SH-SY5Y (cell line): Measurements from ENCODE around the gene DCTN1.

Experiments
- GATA2 ChIP-seq: IDR thresholded peaks from 2 replicates; pipeline ENCODE4 v1.6.1; 2011; ENCODE audit warnings: mild to moderate bottlenecking, low read depth, low read length
- GATA3 ChIP-seq: IDR thresholded peaks from 2 replicates; pipeline ENCODE4 v1.6.1; 2011; ENCODE audit warnings: low read depth, mild to moderate bottlenecking, low read length, moderate library complexity

DCTN1 gene

DNA sequence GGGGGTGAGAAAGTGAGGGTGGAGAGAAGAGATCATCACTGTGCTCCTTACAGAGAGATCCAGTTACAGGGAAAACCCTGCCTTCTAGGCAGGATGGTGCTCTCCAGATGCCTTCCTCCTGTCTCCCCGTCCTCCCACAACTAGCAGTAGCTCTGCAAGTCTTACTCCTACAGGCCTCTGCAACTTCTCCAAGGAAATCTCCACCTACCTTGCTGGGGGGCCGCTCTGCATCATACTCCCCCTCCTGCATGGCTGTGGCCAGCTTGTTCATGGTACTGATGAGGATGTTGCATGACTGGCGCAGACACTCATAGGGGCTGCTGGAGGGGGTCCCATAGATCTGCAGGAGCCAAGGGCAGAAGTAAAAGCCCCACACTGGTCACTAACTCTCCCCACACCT, 14.1 kb downstream of the DCTN1 start:
- TF ChIP-seq GATA2 = no peak

DNA sequence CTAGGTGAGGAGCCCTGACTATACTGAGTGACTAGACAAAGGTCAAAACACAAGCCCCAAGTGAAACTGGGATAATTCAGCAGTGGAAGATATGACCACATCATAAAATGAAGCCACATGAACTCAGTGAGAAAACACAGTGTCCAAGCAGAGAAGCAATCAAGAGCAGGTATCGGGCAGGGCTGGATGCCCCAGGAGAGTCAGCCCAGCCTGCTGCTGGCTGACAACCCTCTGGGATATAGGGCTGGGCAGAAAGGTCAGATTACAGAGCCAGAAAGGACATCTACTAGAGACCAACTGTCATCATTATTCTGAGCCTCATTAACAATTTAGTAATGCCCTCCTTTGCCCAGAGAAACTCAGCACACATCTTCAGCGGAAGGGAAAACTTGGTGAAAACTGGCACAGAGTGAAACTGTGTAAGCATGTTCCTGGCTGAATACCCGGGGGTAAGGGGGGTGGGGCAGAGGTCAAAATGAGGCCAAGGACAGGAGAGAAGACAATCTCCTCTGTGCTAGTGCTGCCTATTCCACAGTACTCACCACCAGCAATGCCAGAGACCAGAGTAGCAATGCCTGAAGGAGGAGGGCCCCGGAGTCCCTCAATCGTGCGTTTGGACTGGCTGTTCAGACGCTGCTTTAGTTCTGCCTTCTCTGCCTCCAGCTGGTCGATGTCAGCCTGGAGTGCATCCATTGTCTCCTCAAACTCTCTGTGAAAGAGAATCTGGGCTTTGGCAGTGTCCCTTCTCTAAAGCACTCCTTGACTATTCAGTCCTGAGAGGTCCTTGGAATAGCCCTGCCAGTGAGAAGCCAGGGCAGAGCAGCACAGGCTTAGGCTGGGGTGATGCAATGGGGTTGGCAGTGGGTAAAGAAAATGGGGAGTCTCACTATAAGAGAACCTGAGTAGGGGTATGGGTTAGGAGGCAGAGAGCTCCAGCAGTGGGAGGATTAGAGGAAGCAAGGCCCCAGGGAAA, 15.3 kb downstream of the DCTN1 start:
- no peak for TF ChIP-seq GATA2
- TF ChIP-seq GATA3 = no peak

- TF ChIP-seq GATA2 (no peak), GATA3 (no peak)
Observed at GRCh38 chr2:74361327-74361726, 18.8 kb downstream of the DCTN1 start.

GRCh38 chr2:74357627-74358026, 22.5 kb downstream of the DCTN1 start:
- no peak for TF ChIP-seq GATA3
- no peak for TF ChIP-seq GATA2

GRCh38 chr2:74349889-74350288, 30.2 kb downstream of the DCTN1 start:
- TF ChIP-seq GATA2 (no peak), GATA3 (no peak)

- TF ChIP-seq GATA3 = no peak
- TF ChIP-seq GATA2 = no peak
Observed at GRCh38 chr2:74347742-74348141, 32.4 kb downstream of the DCTN1 start.

GRCh38 chr2:74347303-74347702, 32.8 kb downstream of the DCTN1 start:
- TF ChIP-seq GATA3 = no peak

GRCh38 chr2:74345272-74345943, 34.7 kb downstream of the DCTN1 start:
- TF ChIP-seq GATA2 (no peak), GATA3 (no peak)

DNA sequence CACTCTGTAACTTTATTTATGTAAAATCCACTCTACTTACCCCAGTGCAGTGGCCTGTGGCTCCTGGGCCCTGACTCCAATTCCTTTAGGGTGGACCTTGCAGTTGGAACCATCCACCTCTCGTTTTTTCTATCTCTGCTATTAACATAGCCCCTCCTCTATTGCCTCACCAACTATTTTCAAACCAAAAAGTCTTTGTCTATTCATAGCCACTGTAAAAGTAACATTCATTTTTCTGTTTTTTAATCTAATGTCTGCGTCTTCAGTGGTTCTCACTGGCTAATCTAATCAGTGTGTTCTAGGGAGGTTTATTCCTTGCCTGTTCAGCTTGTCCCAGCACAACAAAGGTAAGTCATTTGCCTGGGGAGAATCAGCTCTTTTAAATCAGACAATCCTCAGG, 36.8 kb downstream of the DCTN1 start, which contains the start of gene SLC4A5:
TSS of gene SLC4A5 (minus strand) at position 101 of the 400 bp plus-strand sequence. CDS start 28,393 bp downstream, outside the sequence.
- TF ChIP-seq GATA2 = no peak
- TF ChIP-seq GATA3 = no peak

GRCh38 chr2:74334931-74335333, 45.2 kb downstream of the DCTN1 start:
- TF ChIP-seq GATA3 (no peak), GATA2 (no peak)

DNA sequence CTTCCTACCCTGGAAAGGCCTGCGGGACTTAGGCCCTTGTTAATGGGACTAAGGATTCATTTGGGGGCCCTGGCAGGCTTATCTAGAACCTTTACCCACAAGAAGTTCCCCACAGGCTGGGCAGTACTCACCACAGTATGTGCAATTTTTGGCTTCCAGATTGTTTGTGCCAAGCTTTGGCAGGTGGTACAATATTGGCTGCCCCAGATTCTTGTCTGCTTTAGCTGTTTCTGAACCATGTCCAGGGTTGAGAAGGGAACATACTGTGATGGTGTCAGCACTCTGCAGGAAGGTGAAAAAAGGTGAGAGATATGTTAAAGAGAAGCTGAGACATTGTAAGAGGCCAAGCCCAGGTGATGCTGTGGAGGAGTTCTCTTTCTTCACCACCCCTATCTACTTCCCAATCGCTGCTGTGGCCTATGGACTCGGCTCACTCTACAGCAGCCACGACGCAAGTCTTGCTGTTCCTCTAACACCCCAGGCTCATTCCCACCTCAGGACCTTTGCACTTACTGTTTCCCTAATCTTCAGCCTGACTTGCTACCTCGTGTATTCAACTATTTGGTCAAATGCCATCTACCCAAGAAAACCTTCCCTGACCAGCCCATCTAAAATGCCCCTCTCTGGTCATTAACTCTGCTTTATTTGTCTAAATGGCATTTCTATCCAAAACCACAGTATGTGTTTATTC, 46.1 kb downstream of the DCTN1 start:
- TF ChIP-seq GATA3 = no peak
- TF ChIP-seq GATA2 = no peak

DNA sequence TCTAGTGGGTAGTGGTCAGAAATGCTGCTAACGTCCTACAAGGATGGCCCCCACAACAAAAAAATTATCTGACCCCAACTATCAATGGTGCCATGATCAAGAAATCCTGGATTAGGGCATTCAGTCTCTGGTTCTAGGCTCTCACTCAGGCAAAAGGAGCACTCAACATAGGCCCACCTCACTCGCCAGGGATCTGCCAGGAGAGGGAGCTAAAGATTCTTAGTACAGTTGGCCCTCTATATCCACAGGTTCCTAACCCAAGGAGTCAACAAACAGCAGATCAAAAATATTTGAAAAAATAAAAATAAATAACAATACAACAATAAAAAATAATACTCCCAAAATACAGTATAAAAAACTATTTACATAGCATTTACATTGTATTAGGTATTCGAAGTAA, 46.9 kb downstream of the DCTN1 start:
- TF ChIP-seq GATA3 (no peak), GATA2 (no peak)

DNA sequence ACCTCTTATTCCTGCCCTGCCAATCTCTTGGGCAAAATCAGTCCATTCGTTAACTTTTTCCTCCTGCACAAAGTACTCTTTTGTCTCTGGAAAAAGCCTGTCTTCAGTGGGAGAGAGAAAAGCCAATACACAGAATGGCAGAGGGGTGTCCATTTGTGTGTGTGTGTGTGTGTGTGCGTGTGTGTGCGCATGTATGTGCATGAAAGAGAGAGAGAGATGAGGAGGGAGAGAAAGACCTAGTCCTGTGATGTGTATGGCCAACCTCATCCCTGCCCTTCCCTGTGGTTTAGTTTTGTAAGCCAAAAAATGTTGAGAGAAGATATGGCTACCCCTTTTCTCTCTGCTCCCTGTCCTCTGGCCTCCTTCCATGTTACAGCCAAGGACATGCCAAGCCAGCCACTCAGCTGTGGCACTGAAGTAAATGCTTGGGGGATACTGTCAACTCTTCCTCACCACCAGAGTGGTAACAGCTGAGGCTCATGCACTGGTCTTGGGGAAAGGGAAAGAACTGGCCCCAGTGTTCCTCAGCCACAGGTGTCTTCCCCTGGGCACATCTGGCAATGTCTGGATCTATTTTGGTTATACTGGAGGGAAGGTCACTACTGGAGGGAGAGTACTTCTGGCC, 47.4 kb downstream of the DCTN1 start:
- TF ChIP-seq GATA2 (no peak), GATA3 (no peak)

DNA sequence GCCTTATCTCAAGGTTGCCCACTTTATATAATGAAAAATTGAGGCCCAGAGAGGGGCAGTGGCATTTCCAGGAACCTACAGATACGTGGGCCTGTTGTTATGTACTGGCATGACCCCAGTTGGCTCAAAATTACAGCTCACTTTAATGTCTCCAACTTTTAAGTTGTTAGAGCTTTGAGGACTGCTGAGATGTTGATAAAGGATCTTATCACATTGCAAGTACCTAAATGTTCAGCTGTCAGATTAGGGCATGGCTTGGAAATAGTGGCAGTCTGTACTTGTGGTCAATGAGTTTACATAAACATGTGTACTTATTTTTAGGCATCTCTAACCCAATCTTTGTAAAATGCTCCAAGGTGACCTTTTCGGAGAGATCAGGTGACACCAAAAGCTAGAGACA, 51.5 kb downstream of the DCTN1 start:
- no peak for TF ChIP-seq GATA3
